IPS-18c (cell line): ENCODE measurements around the gene SNCA.

Source experiments
- H3K4me3 ChIP-seq: 2 replicates; pipeline ENCODE4 v1.7.0; 2013; ENCODE audit warnings: low read depth, mild to moderate bottlenecking, low read length, moderate library complexity; ENCODE audit not compliant: insufficient read depth
- H3K9me3 ChIP-seq: one replicate; pipeline ENCODE4 v1.6.1; 2013; ENCODE audit warnings: mild to moderate bottlenecking, low read length, moderate library complexity; ENCODE audit not compliant: control insufficient read depth, insufficient read depth

Gene SNCA

GRCh38 chr4:89773805-89774204, 63.2 kb downstream of the SNCA start:
- Histone ChIP-seq H3K9me3 (peaks cover 5% of the 10 kb centered on the region), H3K4me3 (no peak overlapping the region)

- Histone ChIP-seq H3K9me3 (no peaks in the 10 kb centered on the region), H3K4me3 (no peak overlapping the region)
These were observed 67.1 kb downstream of the SNCA start for GRCh38 chr4:89769856-89770255.

GRCh38 chr4:89767924-89768323, 69.0 kb downstream of the SNCA start:
- Histone ChIP-seq H3K4me3 (no peak overlapping the region), H3K9me3 (no peaks in the 10 kb centered on the region)

- no peak overlapping the region for H3K4me3 ChIP-seq
- H3K9me3 ChIP-seq, result no peaks in the 10 kb centered on the region
These were observed 71.0 kb downstream of the SNCA start for GRCh38 chr4:89765966-89766365.

GRCh38 chr4:89765528-89765927, 71.4 kb downstream of the SNCA start:
- H3K4me3 ChIP-seq, result no peak overlapping the region

GRCh38 chr4:89762311-89762710, 74.7 kb downstream of the SNCA start:
- H3K9me3 ChIP-seq, result no peaks in the 10 kb centered on the region
- no peak overlapping the region for H3K4me3 ChIP-seq

More at GRCh38 chr4:89765528-89765927, 71.4 kb downstream of the SNCA start:
- H3K9me3 ChIP-seq, result no peaks in the 10 kb centered on the region

- H3K4me3 ChIP-seq, result no peak overlapping the region
- no peaks in the 10 kb centered on the region for H3K9me3 ChIP-seq
These were observed 77.5 kb downstream of the SNCA start for GRCh38 chr4:89759426-89759825.

- H3K4me3 ChIP-seq, result no peak overlapping the region
These were observed 79.7 kb downstream of the SNCA start for GRCh38 chr4:89757154-89757719.

GRCh38 chr4:89755220-89755619, 81.7 kb downstream of the SNCA start:
- no peak overlapping the region for H3K4me3 ChIP-seq
- no peaks in the 10 kb centered on the region for H3K9me3 ChIP-seq

More at GRCh38 chr4:89757154-89757719, 79.7 kb downstream of the SNCA start:
- H3K9me3 ChIP-seq, result no peaks in the 10 kb centered on the region

GRCh38 chr4:89754531-89754930, 82.4 kb downstream of the SNCA start:
- H3K4me3 ChIP-seq, result no peak overlapping the region
- H3K9me3 ChIP-seq, result no peaks in the 10 kb centered on the region

- Histone ChIP-seq H3K4me3 (no peak overlapping the region), H3K9me3 (no peaks in the 10 kb centered on the region)
These were observed 83.3 kb downstream of the SNCA start for GRCh38 chr4:89753601-89754066.

- H3K4me3 ChIP-seq, result no peak overlapping the region
- H3K9me3 ChIP-seq, result no peaks in the 10 kb centered on the region
These were observed 83.9 kb downstream of the SNCA start for GRCh38 chr4:89752932-89753598.

- Histone ChIP-seq H3K4me3 (no peak overlapping the region), H3K9me3 (no peaks in the 10 kb centered on the region)
These were observed 85.5 kb downstream of the SNCA start for GRCh38 chr4:89751416-89751815.

- H3K4me3 ChIP-seq, result no peak overlapping the region
- no peaks in the 10 kb centered on the region for H3K9me3 ChIP-seq
These were observed 90.6 kb downstream of the SNCA start for GRCh38 chr4:89746377-89746776.

- Histone ChIP-seq H3K4me3 (no peak overlapping the region), H3K9me3 (no peaks in the 10 kb centered on the region)
These were observed 91.3 kb downstream of the SNCA start for GRCh38 chr4:89745708-89746107.

- Histone ChIP-seq H3K9me3 (no peaks in the 10 kb centered on the region), H3K4me3 (no peak overlapping the region)
These were observed 92.0 kb downstream of the SNCA start for GRCh38 chr4:89744914-89745313.

- Histone ChIP-seq H3K4me3 (no peak overlapping the region), H3K9me3 (no peaks in the 10 kb centered on the region)
These were observed 95.2 kb downstream of the SNCA start for GRCh38 chr4:89741768-89742167.

- Histone ChIP-seq H3K4me3 (no peak overlapping the region), H3K9me3 (no peaks in the 10 kb centered on the region)
These were observed 97.5 kb downstream of the SNCA start for GRCh38 chr4:89739311-89739988.
